ENCODE results near the gene ACBD7.
A peak's percentile ranks its signal among the peaks of the same experiment; 100 is the strongest.

The ACBD7 gene

DNA sequence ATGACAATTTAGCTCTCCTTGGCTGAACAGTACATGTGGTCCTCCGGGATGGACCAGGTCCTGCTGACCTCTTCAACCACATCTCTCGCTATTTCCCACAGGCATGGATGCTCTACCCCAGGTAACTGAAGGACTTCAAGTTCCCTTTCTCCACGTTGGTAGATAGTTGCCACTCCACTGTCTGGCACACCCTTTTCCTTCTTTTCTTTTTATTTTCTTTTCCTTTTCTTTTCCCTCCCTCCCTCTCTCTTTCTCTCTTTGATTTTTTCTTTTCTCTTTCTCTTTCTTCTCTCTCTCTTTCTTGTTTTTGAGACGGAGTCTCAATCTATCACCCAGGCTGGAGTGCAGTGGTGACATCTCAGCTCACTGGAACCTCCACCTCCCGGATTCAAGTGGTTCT lies 2.8 kb upstream of the ACBD7 start:
- DNase-seq (ENCODE audit: low read depth): no peak

DNA sequence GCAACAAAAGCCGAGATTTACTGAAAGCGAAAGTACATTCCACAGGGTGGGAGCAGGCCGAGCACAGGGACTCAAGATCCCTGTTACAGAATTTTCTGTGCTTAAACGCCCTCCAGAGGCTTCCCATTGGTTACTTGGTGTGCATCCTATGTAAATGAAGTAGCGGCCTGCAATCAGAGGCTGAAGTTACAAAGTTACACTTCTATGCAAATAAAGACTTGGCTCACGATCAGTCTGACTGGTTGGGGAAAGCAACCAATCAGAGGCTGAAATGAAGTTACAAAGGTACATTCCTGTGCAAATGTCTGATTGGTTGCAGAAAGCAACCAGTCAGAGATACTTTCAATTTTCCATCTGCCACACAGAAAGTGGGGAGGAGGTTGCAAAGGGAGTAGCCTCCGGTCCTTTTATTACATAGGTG lies 4.1 kb downstream of the ACBD7 start:
- DNase-seq (ENCODE audit: low read depth): peak; percentile 93

DNA sequence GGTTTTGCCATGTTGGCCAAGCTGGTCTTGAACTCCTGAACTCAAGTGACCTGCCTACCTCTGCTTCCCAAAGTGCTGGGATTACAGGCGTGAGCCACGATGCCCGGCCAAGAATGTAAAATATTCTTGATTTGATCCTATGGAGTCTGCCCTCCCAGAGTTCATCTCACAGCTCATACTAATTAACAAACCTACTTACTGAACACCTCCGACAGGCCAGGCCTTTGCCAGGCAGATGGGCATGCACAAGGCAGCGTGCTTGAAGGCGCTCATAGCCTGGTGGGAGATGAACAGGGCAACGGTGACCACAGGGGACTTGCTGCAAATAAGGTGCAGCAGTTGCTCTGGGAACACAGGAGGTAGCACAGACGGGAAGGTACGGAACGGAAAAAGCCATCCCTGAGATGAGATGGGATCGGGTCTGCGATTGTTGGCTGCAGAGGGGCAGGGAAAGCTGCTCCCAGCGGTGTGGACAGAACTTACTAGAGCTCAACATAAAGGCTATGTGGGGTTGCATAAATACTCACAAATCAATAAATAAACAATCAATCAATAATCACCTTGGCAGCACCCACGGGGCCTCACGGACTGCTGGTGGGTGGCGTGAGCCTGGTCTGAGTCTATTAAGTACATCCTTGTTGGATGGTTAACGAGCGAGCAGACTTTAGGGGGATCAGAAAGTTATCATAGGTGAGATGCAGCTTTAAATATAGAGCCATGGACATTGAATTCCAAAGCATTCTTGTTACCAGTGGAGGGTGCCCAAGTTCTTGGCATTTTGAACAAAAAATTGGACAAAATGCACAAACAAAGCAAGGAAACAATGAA lies 4.7 kb downstream of the ACBD7 start:
- no peak for DNase-seq (ENCODE audit: low read depth)

DNA sequence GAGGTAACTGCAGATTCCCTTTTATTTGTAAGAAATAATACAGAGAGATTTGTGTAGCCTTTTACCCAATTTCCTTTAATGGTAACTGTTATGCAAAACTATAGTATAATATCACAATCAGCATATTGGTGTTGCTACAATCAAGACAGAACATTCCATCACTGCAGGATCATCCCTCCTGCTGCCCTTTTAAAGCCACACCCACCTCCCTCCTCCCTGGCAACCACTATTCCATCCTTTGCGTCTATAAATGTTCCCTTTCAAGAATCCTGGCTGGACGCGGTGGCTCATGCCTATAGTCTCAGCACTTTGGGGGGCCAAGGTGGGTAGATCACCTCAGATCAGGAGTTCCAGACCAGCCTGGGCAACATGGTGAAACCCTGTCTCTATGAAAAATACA lies 13.2 kb downstream of the ACBD7 start:
- DNase-seq (ENCODE audit: low read depth): no peak

DNA sequence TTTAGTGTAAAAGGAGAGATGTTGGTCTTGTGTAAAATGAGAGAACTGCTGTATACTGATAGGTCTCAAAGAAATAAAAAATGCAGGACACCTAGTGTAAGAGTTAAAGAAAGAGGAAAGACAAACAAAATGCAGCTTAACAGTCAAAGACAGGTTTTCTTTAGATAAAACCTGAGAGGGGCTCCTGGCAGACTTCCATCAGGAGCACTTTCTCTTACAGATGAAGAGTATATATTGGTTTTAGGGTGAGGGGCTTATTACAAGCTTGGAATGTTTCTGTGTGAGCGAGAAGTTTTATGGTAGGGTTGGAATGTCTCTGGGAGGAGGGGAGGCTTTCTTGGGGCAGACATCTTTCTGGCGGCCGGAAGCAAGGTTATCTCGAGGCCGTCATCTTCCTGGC lies 16.2 kb downstream of the ACBD7 start:
- no peak for DNase-seq (ENCODE audit: low read depth)

DNA sequence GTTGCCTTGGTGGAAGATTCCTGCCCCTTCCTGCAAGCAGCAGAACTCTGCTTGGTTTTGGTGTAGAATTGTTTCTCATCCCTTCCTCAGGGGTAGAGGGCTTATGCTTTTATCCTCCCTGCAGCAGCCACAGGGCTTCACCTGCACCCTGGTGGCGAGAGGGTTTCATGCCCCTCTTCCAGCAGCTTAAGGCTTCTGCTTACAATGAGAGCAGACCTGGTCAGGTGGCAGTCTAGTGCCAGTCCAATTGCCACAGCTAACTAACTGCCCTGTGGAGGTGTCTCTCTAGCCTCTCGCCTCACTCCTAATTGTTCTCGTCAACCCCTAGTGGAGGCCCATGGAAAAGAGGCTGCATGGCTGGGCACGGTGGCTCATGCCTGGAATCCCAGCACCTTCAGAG lies 19.3 kb downstream of the ACBD7 start:
- DNase-seq (ENCODE audit: low read depth): no peak

DNA sequence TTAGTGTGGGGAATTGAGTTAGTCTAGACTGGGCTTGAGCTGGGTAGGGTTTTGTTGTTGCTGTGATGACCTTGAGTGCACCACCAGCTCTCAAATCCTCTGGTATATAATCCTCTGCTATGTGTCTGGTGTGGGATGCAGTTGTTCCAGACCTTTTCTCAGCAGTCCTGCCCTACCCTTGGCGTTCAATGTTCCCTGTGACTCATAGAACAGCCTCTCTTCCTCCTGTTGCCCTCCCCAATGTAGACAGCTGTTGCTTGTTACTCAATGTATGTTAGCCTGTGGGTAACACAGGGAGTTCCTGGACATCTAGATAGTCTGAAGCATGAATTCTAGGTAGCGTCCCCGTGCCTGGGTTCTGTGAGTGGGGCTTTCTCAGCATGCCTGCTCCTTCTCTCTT lies 19.8 kb downstream of the ACBD7 start:
- DNase-seq (ENCODE audit: low read depth): peak; percentile 17

DNA sequence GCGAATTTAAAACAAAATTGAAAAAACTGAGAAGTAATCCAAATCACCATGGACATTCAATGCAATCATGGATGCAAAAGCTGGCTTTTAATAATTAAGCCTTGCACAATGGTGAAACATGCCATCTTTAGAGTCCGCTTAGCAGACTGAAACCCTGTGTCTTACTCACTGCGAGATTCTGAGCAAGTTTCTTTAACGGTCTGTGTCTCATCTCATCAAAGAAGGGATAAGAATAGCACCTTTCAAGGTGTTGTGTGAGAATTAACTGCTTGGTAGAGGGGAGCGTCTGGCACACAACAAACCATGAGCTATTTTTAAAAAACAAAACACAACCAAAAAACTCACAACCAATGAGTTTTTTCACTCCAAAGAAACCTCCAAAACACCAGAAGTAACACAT lies 21.4 kb downstream of the ACBD7 start:
- no peak for DNase-seq (ENCODE audit: low read depth)

DNA sequence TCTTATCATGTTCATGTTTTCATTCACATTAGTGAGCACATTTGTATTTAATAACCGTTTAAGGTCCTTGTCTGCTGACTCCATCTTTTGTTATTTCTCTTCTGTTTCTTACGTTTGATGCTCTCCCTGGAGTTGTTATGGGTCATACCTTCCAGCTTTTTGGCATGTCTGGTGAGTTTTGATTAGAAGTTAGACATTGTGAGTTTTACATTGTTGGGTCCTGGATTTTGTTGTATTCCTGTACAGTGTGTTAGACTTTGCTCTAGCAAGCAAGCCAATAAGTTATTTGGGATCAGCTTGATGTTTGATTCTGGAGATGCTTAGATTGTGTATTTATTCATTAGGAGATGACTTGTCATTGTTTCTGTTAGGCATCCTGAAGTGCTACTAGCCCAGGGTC lies 27.9 kb downstream of the ACBD7 start:
- no peak for DNase-seq (ENCODE audit: low read depth)

DNA sequence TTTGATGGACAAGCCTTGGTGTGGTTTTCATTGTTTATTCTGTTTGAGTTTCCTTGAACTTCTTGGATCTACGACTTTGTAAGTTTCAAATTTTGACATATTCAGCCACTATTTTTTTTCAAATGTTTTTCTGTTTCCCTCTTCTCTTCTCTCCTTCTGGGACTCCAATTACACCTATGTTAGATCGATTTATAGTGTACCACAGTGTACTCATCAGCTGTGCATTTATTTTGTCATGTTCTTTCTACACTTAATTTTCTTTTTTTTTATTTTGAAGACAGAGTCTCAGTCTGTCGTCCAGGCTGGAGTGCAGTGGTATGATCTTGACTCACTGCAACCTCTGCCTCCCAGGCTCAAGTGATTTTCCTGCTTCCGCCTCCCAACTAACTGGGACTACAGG lies 28.7 kb downstream of the ACBD7 start:
- DNase-seq (ENCODE audit: low read depth): no peak

DNA sequence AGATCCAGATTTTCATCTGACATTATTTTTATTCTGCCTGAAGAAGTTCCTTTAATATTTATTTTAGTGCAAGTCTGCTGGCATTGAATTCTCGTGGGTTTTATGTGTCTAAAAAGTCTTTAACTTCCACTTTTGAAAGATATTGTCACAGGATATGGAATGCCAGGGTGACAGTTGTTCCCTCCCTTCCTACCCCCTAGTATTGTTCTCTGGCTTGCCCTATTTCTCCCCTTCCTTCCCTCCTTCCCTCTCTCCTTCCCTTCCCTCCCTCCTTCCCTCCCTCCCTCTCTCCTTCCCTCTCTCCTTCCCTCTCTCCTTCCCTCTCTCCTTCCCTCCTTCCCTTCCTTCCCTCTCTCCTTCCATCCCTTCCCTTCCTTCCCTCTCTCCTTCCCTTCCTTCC lies 29.9 kb downstream of the ACBD7 start:
- DNase-seq (ENCODE audit: low read depth): no peak

DNA sequence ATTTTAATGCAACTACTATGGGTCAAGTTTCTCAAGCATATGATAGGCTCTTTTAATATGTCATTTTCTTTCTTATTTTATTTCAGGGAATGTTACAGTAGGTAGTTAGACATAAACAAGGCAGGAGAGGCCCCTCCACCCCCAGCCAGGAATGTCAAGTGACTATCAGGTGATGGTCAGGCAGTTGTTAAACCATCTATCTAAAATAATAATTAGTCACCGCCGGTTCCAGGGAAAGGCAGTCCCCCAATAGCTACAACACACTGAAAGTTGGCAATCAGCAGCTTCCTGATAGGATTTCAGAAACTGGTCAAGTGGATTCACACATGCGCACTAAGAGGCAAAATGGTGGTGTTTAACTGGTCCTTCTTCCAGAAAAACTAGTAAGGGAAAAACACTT lies 35.5 kb downstream of the ACBD7 start:
- no peak for DNase-seq (ENCODE audit: low read depth)

DNA sequence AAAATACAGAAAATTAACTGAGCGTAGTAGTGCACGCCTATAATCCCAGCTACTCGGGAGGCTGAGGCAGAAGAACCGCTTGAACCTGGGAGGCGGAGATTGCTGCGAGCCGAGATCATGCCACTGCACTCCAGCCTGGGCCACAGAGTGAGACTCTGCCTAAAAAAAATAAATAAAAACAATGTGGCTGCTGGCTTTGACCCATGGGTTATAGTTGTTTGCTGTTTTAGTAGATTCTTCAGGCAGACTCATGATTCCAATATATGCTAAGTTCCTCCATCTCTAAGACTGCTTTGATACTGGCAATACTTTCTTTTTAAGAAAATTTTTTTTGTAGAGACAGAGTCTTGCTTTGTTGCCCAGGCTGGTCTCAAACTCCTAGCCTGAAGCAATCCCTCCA lies 36.5 kb downstream of the ACBD7 start:
- DNase-seq (ENCODE audit: low read depth): no peak

DNA sequence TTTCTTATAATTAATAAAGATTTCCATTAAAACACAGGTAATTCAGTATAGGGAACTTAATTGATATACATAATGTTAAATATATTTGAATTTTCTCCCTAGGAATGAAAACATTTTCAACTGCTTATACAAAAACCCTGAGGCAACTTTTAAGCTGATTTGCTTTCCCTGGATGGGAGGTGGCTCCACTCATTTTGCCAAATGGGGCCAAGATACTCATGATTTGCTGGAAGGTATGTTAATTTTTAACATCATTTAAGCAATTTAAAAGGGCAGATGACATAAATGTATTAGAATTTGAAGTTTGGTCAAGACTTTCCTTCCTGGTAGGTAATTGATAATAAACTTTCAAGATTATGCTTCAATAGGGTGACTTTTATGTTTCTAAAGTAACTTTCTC lies 39.0 kb downstream of the ACBD7 start:
- DNase-seq (ENCODE audit: low read depth): no peak

DNA sequence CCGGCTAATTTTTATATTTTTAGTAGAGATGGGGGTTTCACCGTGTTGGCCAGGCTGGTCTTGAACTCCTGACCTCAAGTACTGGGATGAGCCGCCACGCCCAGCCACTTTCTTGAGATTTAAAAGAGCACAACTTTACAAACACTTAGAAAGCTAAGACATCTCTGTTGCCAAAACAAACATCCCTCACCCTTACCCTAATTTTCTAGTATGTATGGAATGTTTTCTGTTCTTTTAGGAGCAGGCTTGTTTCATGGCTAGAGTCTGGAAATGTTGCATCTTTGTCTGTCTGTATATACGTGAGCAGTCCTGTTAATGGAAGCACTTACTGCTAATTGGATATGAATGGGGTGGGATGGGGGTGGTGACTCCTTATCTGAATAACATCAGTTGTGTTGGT lies 42.0 kb downstream of the ACBD7 start:
- DNase-seq (ENCODE audit: low read depth): peak; percentile 14

DNA sequence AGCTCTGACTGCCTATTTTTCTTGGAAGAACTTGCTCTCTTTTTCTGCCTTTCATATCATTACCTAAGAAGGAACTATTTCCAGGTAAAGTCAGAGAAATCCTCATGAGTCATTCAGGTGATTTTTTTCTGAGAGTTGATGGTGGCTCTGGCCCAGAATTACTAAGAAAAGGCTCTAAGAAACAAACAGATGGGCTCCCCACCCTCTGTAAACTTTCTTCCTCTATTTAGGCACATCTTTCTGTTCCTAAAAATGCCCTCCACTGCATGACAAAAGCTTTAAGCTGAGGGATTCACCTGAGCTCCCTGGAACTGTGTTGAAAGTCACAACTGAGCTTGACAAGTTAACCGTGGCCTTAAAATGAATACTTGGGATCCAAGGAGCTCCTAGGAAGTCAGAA lies 43.2 kb downstream of the ACBD7 start:
- no peak for DNase-seq (ENCODE audit: low read depth)

DNA sequence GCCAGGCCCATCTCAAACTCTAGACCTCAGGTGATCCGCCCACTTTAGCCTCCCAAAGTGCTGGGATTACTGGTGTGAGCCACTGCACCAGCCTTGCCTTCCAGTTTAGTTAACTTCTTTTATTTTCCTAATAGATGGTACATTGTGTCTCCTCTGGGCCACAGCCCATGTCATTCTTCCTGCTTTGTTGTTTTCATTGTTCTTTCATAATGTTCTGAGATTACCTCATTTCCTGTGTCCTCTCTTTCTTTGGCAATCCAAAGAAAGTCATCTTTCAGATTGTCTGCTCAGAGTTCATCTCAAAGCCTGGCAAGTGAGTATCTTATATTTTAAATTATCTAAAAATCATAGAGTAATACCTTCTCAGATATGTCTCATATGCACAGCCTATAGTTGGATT lies 44.9 kb downstream of the ACBD7 start, which contains the start of gene OLAH:
Gene OLAH, plus strand, starts transcription at position 270 of the 400 bp plus-strand sequence. CDS start 3,346 bp downstream, outside the sequence.
- no peak for DNase-seq (ENCODE audit: low read depth)

DNA sequence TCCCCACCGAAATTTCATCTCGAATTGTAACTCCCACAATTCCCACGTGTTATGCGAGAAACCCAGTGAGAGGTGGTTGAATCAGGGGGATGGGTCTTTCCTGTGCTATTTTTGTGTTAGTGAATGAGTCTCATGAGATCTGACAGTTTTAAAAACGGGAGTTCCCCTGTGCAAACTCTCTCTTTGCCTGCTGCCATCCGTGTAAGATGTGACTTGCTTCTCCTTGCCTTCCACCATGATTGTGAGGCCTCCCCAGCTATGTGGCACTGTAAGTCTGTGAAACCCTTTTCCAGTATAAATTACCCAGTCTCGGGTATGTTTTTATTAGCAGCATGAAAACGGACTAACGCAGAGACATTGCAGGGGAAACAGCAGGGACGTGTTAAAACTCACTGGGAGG lies 50.2 kb downstream of the ACBD7 start:
- no peak for DNase-seq (ENCODE audit: low read depth)

DNA sequence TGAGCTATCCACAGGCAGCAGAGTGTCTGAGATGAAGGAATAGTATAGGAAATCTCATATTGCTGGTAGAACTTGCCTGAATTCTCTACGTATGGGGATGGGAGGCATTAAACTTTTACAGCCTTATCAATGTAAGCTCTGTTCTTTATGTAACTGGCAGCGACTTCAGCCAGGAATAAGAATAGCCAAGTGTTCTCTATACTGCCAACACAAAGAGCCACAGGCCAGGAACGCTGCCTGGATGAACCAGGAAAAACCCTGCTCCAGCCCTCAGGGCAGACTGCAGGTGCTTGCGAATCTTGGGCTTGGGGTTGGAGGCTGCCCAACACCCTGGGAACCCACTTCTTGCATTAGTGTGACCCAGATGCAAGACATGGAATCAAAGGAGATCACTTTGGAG lies 50.9 kb downstream of the ACBD7 start:
- DNase-seq (ENCODE audit: low read depth): no peak

DNA sequence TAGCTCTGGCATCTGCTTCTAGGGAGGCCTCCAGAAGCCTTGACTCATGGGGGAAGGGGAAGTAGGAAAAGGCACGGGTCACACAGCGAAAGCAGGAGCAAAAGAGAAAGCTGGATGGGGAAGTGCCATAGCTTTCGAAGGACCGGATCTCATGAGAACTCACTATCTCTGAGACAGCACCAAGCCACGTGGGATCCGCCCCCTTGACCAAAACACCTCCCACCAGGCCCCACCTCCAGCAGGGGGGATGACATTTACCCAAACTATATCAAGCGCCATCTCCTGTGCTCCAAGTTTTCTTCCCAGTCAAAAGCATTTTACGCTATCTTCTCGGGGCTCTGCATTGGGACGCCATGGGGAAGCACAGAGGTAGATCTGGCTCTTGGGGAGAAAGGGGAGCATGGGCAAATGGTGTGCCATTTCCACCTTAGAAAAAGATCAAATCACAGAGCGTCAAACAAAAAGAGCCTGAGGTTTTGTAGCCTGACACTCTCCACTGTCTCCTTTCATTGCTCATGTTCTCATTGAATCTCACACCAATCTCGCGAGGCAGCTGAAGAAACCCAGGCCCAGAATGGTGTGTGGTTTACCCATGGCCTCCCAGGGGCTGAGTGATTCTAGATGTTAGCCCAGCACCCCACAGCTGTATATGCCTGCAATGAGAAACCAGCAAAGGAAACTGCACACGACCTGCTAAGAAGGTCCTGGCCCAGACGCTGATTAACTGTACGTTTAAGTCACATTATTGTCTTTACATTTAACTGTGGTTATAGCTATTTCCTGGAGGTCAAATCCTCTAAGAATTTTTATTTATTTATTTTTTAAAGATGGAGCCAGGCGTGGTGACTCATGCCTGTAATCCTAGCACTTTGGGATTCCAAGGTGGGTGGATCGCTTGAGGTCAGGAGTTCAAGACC lies 52.9 kb downstream of the ACBD7 start:
- DNase-seq (ENCODE audit: low read depth): no peak

DNA sequence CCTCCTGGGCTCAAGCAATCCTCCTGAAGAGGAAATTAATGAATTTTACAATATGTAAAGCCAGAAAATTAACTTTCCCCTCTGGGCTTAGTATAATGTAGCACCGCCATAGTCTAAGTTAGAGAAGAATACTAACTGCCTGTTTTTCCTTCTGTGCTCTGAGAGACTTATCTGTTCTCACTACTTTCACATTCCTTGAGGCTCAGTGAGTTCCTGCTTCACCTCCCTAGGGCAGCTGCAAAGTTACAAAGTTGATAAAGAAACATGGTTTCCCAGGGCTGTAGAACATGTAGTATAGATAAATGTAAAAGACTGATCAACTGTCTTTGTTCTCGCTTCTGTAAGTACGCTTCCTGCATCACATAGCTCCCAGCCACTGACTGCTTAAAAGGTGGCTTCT lies 60.8 kb downstream of the ACBD7 start:
- DNase-seq (ENCODE audit: low read depth): no peak
